Activated CD8-positive, alpha-beta memory T cell treated with anti-CD3 and anti-CD28 coated beads, Interleukin-2, amount 50 U/mL, for 1 hour (primary cell): ENCODE data around the gene ECEL1.

Source experiments
- DNase-seq: peaks from one replicate; pipeline ENCODE4 v3.0.0-alpha.2; 2020; ENCODE audit errors: extremely low read depth

Gene ECEL1

GRCh38 chr2:232501331-232501771, 13.7 kb upstream of the ECEL1 start:
- DNase-seq: no peak

- DNase-seq: no peak
These were observed 10.8 kb upstream of the ECEL1 start for GRCh38 chr2:232498452-232498851.

GRCh38 chr2:232497348-232497747, 9.7 kb upstream of the ECEL1 start:
- no peak for DNase-seq

- DNase-seq: no peak
These were observed 9.1 kb upstream of the ECEL1 start for GRCh38 chr2:232496501-232497270.

GRCh38 chr2:232495292-232495691, 7.7 kb upstream of the ECEL1 start:
- no peak for DNase-seq

GRCh38 chr2:232494542-232494941, 6.9 kb upstream of the ECEL1 start:
- no peak for DNase-seq

- no peak for DNase-seq
These were observed 6.3 kb upstream of the ECEL1 start for GRCh38 chr2:232493701-232494474.

- DNase-seq: no peak
These were observed 5.5 kb upstream of the ECEL1 start for GRCh38 chr2:232492963-232493700.

GRCh38 chr2:232492236-232492848, 4.7 kb upstream of the ECEL1 start:
- no peak for DNase-seq

- no peak for DNase-seq
These were observed 3.6 kb upstream of the ECEL1 start for GRCh38 chr2:232491139-232491780.

- DNase-seq: no peak
These were observed 2.8 kb upstream of the ECEL1 start for GRCh38 chr2:232490221-232491138.

GRCh38 chr2:232489516-232490220, 2.0 kb upstream of the ECEL1 start:
- DNase-seq: no peak

- DNase-seq: no peak
These were observed 1.2 kb upstream of the ECEL1 start for GRCh38 chr2:232488721-232489300.

- no peak for DNase-seq
These were observed 570 bp upstream of the ECEL1 start for GRCh38 chr2:232488097-232488711.

- DNase-seq: no peak
These were observed 863 bp downstream of the ECEL1 start for GRCh38 chr2:232486558-232487384.

- no peak for DNase-seq
These were observed 1.7 kb downstream of the ECEL1 start for GRCh38 chr2:232485757-232486557.

- no peak for DNase-seq
These were observed 2.3 kb downstream of the ECEL1 start for GRCh38 chr2:232485348-232485756.
